HepG2 (cell line): Measurements from ENCODE around the gene ARL8A. TPM values are rescaled to one million over a fixed set of nuclear protein-coding genes. Genes with fewer than 3 reads are reported as not detected.
A peak's percentile ranks its signal among the peaks of the same experiment; 100 is the strongest.

Experiments
- CC2D1A ChIP-seq: sonication (generic); formaldehyde crosslinking; IDR thresholded peaks from 2 replicates; pipeline ENCODE4 v1.8.1; 2023; ENCODE audit warnings: mild to moderate bottlenecking, missing genetic modification reagents
- CEBPG ChIP-seq: IDR thresholded peaks from 2 replicates; pipeline ENCODE4 v1.6.1; 2016
- CREB1 ChIP-seq, 2 experiments: fragments of 450-650 bp in 1 of 2; IDR thresholded peaks; 2 replicates each; pipeline ENCODE4 v1.6.1; 2016 to 2017; ENCODE audit warnings: control low read depth in 1 of 2, mild to moderate bottlenecking in 1 of 2, missing compliant biosample characterization in 1 of 2, missing genetic modification characterization in 1 of 2
- GPN1 ChIP-seq: sonication (generic); formaldehyde crosslinking; IDR thresholded peaks from 2 replicates; pipeline ENCODE4 v1.5.1; 2020; ENCODE audit warnings: missing genetic modification reagents, borderline replicate concordance
- HOXA3 ChIP-seq: sonication (generic); formaldehyde crosslinking; IDR thresholded peaks from 2 replicates; pipeline ENCODE4 v1.5.0; 2020; ENCODE audit warnings: missing genetic modification reagents
- NR2C2 ChIP-seq: sonication (generic); formaldehyde crosslinking; IDR thresholded peaks from 2 replicates; pipeline ENCODE4 v1.4.0; 2020; ENCODE audit warnings: missing genetic modification reagents, mild to moderate bottlenecking, moderate library complexity, borderline replicate concordance
- POLR2AphosphoS5 ChIP-seq: IDR thresholded peaks from 2 replicates; pipeline ENCODE4 v1.6.1; 2012; ENCODE audit warnings: low read depth, low read length
- PREB ChIP-seq: sonication (generic); formaldehyde crosslinking; IDR thresholded peaks from 2 replicates; pipeline ENCODE4 v1.4.0; 2020; ENCODE audit warnings: missing genetic modification reagents
- YEATS2 ChIP-seq: sonication (generic); formaldehyde crosslinking; IDR thresholded peaks from 2 replicates; pipeline ENCODE4 v1.4.0; 2020; ENCODE audit warnings: missing genetic modification reagents, borderline replicate concordance
- ZBTB14 ChIP-seq: sonication (generic); formaldehyde crosslinking; IDR thresholded peaks from 2 replicates; pipeline ENCODE4 v1.4.0; 2020; ENCODE audit warnings: missing genetic modification reagents
- ZBTB7B ChIP-seq: sonication (generic); formaldehyde crosslinking; IDR thresholded peaks from 2 replicates; pipeline ENCODE4 v1.4.0; 2020; ENCODE audit warnings: missing genetic modification reagents
- ZNF317 ChIP-seq: sonication (generic); formaldehyde crosslinking; IDR thresholded peaks from 2 replicates; pipeline ENCODE4 v1.5.0; 2020; ENCODE audit warnings: mild to moderate bottlenecking, missing genetic modification reagents
- ZNF598 ChIP-seq: sonication (generic); formaldehyde crosslinking; IDR thresholded peaks from 2 replicates; pipeline ENCODE4 v1.5.1; 2020; ENCODE audit warnings: mild to moderate bottlenecking, missing genetic modification reagents, borderline replicate concordance
- ZNF678 ChIP-seq: sonication (generic); formaldehyde crosslinking; IDR thresholded peaks from 2 replicates; pipeline ENCODE4 v1.4.0; 2020; ENCODE audit warnings: mild to moderate bottlenecking, missing genetic modification reagents
- ZNF710 ChIP-seq: sonication (generic); formaldehyde crosslinking; IDR thresholded peaks from 2 replicates; pipeline ENCODE4 v1.5.0; 2020; ENCODE audit warnings: mild to moderate bottlenecking, missing genetic modification reagents, borderline replicate concordance
- ZNF770 ChIP-seq: sonication (generic); formaldehyde crosslinking; IDR thresholded peaks from 2 replicates; pipeline ENCODE4 v1.5.0; 2020; ENCODE audit warnings: mild to moderate bottlenecking, missing genetic modification reagents
- ZSCAN31 ChIP-seq: sonication (generic); formaldehyde crosslinking; IDR thresholded peaks from 2 replicates; pipeline ENCODE4 v1.5.0; 2020; ENCODE audit warnings: low read depth, mild to moderate bottlenecking, missing genetic modification reagents
- polyA plus RNA-seq, 8 experiments: library from polyadenylated mRNA; depleted of rRNA in 3 of 8; stranded (reverse) in 7 of 8; unstranded in 1 of 8; fragments of >200 nt; fragmentation: Illumina TruSeq in 4 of 8; extraction: Trizol in 4 of 8; gene quantifications; 2 replicates each; pipeline versions ENCODE4 v1.2.1 to v1.2.3, GENCODE V29; 2011 to 2016; ENCODE audit warnings: low read depth in 4 of 8, missing spikeins in 1 of 8, mixed read lengths in 1 of 8; ENCODE audit not compliant: insufficient read depth in 1 of 8
- total RNA-seq, 5 experiments: library from RNA; depleted of rRNA; stranded (reverse); fragments of >200 nt; fragmentation: Illumina TruSeq; extraction: Trizol; gene quantifications; 2 replicates each; pipeline ENCODE4 v1.2.3, GENCODE V29; 2016; ENCODE audit warnings: low read depth in 1 of 5
- TF ChIP-seq, protein P1 (sequence below): sonication (generic); formaldehyde crosslinking; IDR thresholded peaks from 2 replicates; pipeline ENCODE4 v1.8.1; 2023; ENCODE audit warnings: mild to moderate bottlenecking, moderate library complexity, missing genetic modification reagents
- TF ChIP-seq, protein P2 (sequence below): sonication (generic); formaldehyde crosslinking; conservative IDR thresholded peaks from 2 replicates; pipeline ENCODE4 v1.8.0; 2022; ENCODE audit warnings: mild to moderate bottlenecking, moderate library complexity, missing genetic modification reagents

Gene ARL8A
- total and polyA plus RNA-seq, 2 of the 13 experiments (the other 11 are each of a cell fraction or from before 2014, with no cell fraction given), result 2.7 to 23.4 TPM

GRCh38 chr1:202189001-202189790, 44.7 kb upstream of the ARL8A start (continued):
- TF ChIP-seq ZNF317 (CRISPR knock-in tag) (peak; percentile 41; the same call in 1 of the 2 replicates), ZBTB14 (no peak), ZNF710 (CRISPR knock-in tag) (0 out of 2 replicates have a peak, but pooled peaks have one; percentile 17), YEATS2 (CRISPR knock-in tag) (no peak), CC2D1A (CRISPR knock-in tag) (no peak), ZSCAN31 (CRISPR knock-in tag) (peak; percentile 26; the same call in 1 of the 2 replicates), ZNF678 (CRISPR knock-in tag) (no peak), HOXA3 (CRISPR knock-in tag) (0 out of 2 replicates have a peak, but pooled peaks have one; percentile 44), ZBTB7B (peak; percentile 63), NR2C2 (CRISPR knock-in tag) (peak; percentile 69), GPN1 (CRISPR knock-in tag) (no peak), PREB (CRISPR knock-in tag) (0 out of 2 replicates have a peak, but pooled peaks have one; percentile 52), POLR2AphosphoS5 (no peak), CEBPG (CRISPR knock-in tag) (peak; percentile 67), ZNF598 (CRISPR knock-in tag) (0 out of 2 replicates have a peak, but pooled peaks have one; percentile 45), CREB1 (IDR thresholded peaks at IDR 0.05) (no peak), CREB1 (CRISPR knock-in tag; IDR thresholded peaks at IDR 0.05) (no peak), ZNF770 (CRISPR knock-in tag) (peak; percentile 45; the same call in 1 of the 2 replicates)
- TF ChIP-seq, protein P1, sequence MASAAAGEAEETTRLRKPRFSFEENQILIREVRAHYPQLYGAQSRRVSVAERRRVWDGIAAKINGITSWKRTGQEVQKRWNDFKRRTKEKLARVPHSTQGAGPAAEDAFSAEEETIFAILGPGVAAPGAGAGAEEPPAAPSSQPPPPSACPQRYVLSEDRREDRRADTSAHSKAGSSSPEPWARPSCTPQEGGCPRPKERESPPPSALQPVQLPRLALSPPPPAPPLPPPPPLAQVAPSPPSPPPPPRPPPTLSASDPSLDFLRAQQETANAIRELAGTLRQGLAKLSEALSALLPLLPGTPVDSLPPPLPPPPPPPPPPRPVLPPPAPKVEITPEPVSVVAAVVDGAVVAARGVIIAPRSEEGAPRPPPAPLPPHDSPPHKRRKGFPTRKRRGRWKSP, result peak; percentile 21; the same call in 1 of the 2 replicates
- TF ChIP-seq, protein P2, sequence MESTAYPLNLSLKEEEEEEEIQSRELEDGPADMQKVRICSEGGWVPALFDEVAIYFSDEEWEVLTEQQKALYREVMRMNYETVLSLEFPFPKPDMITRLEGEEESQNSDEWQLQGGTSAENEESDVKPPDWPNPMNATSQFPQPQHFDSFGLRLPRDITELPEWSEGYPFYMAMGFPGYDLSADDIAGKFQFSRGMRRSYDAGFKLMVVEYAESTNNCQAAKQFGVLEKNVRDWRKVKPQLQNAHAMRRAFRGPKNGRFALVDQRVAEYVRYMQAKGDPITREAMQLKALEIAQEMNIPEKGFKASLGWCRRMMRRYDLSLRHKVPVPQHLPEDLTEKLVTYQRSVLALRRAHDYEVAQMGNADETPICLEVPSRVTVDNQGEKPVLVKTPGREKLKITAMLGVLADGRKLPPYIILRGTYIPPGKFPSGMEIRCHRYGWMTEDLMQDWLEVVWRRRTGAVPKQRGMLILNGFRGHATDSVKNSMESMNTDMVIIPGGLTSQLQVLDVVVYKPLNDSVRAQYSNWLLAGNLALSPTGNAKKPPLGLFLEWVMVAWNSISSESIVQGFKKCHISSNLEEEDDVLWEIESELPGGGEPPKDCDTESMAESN (CRISPR knock-in tag), result peak; percentile 79
